GM18909 (cell line): ENCODE data around the gene INPP5D.
"Not testable (repeated sequence)": the region's sequence is repeated elsewhere in the genome, so short reads cannot be mapped to it uniquely, and the experiment has no call there.

Experiments
- ATAC-seq: cut with Tn5 transposase; IDR thresholded peaks from one replicate; pipeline ENCODE4 v1.9.1; 2021; ENCODE audit warnings: mild to moderate bottlenecking; ENCODE audit not compliant: unreplicated experiment, poor library complexity

INPP5D gene

DNA sequence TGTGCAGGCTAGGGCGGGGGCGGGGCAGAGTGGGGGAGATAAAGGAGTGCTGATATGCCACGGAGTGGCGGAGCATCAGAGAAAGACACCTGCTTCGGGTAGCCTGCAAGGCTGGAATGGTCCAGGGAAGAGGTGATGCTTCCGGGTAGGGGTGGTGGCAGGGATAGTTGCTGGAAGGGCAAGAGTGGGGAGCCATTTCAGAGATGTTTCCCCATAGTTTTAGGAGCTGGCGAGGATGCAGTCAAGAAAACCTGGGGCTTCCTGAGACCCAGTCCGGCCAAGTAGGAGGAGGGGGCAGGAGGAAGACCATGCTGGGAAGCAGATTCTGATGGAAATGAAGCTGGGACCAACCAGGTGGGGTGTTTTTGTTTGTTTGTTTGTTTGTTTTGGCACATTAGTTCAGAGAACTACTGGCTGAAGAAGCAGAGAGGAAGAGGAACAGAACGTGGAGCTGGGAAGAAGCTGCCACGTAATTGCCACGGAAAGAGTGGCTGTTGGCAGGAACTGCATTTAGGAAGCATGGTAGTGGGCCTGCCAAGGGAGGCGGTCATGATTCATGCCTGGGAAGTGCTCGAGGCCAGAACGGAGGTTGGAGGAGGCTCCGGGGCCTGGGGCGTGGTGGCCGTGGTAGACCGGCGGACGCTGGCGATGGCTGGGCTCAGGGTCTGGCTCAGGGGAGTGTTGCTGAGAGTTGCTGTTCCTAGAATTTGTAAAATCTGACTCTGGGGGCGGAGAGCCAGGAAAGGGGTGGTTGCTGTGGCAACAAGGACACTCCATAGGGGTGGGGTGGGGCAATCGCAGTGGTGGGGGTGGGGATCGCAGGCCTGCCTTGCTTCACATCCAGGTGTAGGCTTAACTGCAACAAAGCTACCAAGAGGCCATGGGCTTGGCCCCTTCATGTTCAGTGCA, 8.6 kb upstream of the INPP5D start:
- ATAC-seq: no peak

DNA sequence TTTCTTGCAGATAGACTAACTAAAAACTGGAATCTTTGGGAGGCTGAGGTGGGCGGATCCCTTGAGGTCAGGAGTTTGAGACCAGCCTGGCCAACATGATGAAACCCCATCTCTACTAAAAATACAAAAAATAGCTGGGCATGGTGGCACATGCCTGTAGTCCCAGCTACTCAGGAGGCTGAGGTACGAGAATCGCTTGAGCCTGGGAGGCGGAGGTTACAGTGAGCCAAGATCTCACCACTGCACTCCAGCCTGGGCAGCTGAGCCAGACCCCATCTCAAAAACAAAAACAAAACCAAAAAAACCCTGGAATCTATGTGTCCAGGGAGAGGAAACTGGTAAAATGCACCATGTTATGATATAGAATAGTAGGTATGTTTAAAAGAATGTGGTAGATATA, 7.6 kb upstream of the INPP5D start:
- not testable (repeated sequence) for ATAC-seq

DNA sequence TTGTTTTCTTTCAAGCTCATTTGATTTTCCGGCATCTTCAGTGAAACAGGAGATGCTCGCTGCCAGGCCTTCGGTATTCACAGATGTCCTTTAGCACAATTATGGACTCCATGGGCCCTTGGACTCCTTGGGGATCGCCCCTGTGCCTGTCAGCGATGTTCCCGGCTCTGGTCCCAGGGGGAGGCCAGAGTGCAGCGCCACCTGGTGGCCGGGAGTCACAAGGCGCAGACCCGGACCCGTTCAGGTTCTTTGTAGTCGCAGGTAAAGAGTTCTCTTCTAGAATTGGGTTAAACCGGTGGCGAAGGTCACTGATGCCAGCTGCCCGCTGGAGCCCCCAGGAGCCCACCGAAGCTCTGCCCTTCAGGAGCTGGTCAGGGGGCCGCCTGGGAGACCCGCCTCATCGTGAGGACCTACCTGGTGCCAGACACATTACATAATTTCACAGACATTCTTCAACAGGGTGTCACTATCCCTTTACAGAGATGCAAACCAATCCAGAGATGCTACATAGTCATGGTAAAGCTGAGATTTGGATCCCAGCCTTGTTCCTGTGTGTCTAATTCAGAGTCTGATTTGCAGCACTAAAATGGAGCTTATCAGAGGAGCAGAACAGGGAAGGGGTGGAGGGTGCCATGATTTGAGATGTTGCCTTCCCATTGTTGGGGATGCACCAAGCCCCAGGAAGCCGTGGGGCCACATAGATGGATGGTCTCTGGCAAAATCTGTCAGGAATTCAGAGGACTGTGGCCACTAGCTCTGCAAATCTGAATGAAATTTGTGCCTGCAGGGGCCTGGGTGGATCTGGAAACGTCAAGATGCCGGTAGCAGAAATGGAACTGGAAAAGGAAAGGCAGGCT, 6.0 kb upstream of the INPP5D start:
- peak; percentile 50 for ATAC-seq

DNA sequence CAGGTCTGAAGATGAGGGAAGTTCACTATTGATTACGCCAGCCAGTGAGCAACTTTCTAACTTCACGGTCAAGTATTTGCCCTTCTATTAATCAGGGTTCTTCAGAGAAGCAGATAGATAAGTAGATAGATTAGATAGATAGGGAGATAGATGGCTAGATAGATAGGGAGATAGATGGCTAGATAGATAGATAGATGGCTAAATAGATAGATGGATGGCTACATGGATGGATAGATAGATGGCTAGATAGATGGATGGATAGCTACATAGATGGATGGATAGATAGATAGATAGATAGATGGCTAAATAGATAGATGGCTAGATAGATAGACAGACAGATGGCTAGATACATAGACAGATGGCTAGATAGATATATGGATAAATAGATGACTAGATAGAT, 4.8 kb upstream of the INPP5D start:
- ATAC-seq: no peak

DNA sequence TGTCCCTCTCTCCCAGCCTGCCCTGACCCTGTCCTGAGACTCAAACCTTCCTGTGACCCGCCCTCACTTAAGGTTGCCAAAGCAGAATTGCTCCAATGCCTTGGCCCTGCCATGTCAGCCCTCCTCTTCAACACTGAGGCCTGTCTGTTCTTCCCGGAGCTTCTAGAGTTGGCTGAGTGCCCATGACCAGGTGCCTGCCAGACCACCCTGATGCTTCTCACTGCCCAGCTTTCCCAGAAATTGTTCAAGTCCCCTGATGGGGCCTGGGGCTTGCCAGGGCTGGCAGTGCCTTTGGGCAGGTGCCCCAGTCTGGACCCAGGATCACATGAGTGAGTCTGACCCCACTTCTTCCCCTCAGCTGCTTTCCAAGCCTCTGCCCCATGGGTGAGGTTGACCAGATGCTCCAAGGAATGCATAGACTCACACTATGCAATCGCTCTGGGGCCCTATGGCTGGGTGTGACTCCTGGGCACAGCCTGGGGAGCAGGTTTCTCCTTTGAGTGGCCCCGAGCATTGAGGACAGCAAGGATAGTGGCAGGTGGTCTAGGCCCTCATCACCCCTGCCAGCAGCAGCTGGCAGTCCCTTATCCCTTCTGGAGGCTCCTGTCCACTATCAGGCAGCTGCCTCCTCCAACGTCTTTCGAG, 3.1 kb upstream of the INPP5D start:
- ATAC-seq: no peak

DNA sequence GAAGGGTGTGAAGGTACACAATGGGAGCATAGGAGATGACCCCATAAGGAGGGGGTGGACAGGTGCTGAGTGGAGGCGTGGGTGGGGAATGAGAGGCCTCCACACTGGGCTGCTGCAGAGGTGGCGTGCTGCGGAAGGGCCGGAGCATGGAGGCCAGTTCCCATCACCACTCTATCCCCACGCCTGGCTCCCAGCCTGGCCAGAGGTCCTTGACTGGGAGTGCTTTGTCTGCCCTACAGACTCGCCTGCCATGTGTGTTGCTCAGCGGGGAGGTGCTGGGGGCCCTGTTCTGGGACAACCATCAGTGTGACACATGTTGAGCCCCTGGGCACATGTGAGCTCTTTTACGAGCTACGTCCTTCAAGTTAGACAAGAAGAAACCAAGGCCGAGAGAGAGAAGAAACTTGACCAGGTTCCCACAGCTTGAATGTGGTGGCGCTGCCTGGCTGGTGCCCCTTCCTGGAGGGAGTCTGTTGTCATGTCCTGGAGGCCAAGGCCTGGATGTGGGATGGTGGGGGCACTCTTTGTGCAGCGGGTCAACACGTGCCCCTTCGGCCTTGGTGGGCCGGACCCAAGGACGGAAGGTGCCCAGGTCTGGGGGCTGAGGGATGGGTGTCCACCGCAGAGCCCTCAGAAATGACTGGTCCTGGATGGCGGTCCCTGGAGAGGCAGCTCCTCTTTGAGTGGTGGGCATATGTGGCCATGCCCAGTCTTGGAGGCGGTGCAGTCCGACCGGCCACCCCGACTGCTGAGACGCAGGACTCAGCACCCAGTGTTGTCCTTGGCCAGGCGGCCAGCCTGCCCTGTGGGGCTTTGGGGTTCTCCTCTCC, 1.2 kb upstream of the INPP5D start:
- no peak for ATAC-seq

DNA sequence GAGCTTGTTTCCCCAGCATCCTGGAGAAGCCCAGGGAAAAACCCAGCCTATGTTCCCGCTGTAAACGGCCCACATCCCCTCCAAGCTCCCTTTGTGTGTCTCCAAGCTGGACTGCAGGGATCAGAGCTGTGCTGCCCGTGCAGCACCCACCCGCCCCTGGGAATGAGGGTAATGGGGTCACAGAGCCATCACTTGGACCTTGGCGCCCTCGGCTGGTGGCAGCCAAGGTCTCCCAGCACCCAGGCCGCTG, 670 bp upstream of the INPP5D start:
- no peak for ATAC-seq

DNA sequence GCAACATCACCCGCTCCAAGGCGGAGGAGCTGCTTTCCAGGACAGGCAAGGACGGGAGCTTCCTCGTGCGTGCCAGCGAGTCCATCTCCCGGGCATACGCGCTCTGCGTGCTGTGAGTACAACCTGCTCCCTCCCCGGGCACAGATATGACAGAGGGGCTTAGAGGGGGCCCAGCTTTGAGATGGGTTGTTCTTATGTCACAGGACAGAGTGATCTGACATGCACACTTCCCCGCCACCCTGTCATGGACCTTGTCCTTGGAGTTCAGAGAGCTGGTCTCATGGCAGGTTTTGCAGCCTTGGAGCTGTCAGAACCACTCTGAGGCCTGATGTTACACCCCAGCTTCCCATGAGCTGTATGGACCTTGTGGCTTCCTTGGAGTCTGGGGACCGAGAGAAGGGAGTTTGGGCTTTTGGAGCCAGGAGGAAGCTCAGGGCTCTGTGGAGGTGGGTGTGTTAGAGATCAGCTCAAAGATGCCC, 398 bp downstream of the INPP5D start:
- peak; percentile 2 for ATAC-seq

DNA sequence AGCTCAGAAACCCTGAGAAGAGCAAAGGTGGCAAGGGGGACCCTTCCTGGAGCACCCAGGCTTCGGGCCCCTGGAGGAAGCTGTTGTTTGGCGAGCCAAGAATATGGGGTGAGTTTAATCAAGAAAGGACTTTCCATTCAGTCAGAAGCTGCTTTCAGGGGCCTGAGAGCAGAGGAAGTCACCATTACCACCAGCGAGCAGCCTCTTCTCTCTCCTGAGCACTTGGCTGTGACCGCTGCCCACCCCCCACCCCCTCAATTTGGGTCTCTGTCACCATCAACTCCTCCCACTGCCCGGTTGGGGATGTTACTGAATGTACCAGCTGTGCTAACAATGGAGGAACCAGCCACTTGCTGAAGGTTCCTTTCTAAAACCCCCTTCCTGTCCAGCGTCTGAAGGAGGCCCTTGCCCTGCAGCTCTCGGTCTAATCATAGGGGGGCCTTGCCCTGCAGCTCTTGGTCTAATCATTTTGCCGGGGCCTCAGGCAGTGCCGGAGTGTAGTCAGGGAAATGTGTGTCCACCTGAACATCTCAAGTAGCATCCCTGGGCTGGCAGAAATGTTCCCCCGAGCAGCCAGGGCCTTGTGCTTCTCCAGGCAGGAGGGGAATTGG, 943 bp downstream of the INPP5D start:
- ATAC-seq: peak; percentile 19

DNA sequence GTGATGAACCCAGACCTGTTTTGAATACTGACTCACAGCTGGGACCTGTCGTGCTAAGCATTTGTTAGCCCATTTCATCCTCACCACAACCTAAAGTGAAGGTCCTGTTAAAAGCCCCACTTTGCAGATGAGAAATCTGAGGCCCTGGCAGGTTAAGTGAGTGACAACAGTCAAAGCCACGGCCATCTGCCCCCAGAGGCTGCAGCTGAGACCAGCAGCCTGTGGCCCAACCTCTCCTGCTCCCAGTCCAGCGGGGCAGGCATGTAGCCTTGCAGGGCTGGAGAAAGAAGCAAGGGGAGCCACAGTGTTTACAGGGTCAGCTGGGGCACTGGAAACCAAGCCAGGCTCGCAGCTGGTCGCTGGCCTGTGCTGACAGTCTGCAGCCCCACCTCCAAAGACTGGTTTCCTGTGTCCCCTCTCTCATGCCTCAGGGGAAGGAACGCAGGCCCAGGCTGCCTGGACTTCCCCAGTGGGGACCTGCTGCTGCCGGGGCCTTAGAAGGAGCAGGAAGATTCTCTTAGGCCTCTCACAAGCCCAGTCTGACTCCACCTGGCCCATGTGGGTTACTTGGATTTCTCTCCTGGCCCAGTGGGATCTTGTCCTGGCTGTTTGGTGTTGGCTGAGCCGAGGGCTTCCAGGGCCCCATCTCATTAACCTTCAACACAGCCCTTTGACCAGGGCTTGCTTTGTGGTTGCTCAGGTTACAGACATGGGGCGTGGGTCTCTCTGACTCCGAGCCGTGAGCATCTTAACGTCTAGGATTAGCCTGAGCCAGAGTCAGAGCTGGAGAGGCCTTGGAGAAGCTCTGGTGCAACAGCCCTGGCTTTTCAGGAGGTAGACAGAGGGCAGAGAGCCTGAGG, 1.7 kb downstream of the INPP5D start:
- peak; percentile 32 for ATAC-seq

DNA sequence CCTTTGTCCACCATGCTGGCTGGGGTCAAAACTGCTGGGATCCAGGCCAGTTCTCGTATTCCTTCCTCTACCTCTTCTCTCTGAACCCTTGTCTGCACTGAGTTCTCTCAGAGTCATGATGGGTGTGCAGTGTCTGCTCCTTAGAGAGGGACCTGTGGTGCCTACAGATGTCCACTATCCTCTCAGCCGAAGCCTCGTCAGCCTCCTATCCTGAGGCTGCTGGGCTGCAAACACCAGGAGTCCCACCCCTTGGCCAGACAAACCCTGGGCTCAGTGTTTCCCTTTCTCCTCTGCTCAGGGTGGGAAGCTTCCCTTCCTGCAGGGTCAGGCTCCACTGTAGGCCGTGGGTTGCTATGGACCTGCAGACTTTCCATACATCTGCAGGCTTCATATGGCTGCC, 2.3 kb downstream of the INPP5D start:
- no peak for ATAC-seq

DNA sequence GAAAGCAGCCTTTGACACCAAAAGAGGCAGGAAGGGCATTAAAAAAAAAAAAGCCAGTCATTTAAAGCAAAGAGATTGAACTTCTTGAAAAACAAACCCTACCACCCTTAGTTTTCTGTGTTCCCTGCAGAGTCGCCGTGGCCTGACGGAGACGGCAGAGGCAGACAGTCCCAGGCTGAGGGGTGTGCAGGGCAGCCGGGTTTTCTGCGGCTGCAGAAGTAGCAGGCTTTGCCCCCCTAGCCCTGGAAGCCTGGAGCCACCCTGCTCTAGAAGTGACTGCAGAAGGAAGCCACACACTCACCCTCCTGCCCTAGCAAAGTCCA, 2.8 kb downstream of the INPP5D start:
- ATAC-seq: no peak

DNA sequence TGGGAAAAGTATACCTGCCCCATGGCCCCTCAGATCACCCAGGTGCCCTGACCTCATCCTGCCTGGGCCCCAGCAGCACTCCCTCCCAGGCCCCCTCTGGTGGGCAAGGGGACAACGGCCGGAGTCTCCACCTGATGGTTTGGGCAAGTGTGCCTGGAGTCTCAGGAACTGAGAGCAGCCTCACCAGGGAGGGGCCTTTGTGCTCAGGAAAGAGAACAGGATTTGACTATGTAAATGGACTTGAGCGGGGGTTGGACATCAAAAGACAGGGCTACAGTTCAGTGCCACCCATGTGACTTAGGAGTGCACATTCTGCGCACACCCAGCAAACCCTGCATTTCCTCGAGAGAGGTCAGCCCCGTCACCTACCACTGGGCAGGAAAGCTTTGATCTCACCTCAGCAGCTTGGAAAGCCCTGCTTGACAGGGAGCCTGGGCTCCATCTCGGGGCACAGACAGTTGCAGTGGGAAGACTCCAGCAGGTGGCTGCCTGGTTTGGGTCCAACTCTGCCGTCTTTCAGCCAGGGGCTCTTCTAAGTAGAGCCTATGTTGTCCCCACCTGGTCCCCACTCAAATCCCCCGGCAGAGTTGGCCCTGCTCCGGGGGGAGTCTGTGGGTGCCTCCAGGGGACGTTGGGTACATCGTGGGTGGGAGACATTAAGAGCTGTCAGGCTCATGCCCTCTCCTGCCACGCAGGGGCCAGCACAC, 3.3 kb downstream of the INPP5D start:
- ATAC-seq: peak; percentile 49

DNA sequence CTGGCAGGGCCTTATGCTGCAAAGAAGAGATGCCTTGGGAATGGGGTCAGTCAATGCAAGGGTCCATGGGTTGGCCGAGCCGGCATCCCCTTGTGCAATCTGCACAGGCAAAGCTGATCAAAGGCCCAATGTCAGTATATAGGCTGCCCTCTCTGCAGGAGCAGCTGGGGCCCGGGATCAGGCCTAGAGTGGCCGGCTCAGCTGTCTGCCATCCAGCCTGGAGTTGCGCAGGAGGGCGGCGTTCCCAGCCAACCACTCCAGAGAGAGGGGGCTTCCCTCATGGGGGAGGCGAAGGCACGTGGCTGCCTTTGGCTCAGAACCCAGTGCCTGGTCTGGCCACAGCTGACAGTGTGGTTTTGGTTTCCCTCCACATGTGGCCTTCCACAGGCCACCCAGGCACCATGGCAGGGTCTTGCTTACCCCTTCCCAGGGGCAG, 3.9 kb downstream of the INPP5D start:
- ATAC-seq: no peak

DNA sequence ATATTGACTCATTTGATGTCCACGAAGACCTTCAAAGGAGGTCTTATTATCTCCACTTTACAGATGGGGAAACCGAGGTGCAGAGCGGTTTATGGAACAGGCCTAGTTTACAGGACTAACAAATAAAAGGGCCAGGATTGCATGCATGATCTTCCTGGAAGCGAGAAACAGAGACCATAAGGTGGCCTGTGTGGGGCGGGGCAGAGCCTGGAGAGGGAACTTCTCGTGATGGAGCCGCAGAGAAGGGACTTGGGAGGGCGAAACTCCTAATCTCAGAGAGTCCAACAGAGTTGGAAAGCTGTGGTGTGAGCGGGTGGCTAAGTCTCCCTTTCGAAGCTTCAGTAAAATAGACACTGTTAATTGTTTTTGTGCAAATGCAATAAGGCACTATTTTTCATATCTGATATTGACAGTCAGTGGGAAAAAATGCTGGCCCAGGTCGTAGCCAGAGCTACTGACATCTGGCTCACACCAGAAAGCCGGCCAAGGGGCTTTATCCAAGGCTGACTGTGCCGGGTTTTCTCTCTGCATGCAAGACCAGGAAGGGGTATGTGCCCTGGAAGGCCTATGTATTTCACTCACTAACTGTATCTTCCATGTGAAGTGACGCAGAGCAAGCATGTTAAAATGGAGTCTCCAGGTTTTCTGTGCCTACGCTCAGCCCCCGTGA, 4.5 kb downstream of the INPP5D start:
- ATAC-seq: no peak

DNA sequence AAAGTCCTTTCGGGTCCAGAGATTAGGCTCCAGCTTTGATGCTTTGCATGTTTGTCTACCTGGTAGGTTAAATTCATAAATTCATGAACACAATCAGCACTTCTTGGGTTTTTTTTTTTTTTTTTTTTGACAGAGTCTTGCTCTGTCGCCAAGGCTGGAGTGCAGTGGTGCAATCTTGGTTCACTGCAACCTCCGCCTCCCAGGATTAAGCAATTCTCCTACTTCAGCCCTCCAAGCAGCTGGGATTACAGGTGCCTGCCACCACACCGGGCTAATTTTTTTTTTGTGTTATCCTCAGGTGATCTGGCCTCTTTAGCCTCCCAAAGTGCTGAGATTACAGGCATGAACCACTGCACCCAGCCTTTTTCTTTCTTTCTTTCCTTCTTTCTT, 5.1 kb downstream of the INPP5D start:
- ATAC-seq: not testable (repeated sequence)

DNA sequence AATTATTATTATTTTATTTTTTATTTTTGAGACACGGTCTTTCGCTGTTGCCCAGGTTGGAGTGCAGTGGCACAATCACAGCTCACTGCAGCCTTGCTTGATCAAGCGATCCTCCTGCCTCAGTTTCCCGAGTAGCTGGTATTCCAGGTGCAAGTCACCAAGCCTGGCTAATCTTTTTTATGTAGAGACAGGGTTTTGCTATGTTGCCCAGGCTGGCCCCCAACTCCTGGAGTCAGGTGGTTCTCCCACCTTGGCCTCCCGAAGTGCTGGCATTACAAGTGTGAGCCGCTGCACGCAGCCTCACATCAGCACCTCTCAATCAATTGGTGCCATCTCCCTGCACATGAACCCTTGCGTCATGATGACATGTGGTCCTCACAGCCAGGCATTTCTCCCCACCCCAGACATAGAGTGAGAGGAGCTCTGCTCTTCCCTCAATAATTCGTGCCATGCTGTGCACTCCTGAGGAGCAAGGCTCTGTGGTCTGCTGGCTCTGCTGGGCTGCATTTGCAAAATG, 5.9 kb downstream of the INPP5D start:
- ATAC-seq: no peak
